ENCODE data around the gene MTUS2. TPM values are rescaled to one million over a fixed set of nuclear protein-coding genes. Genes with fewer than 3 reads are reported as not detected.

Gene MTUS2
- total RNA-seq, 1 experiment from 2014 or later, result 0.10 TPM

- DNase-seq (ENCODE audit: low spot score), result no peak
Observed at GRCh38 chr13:29449726-29450125, 629.6 kb downstream of the MTUS2 start.

GRCh38 chr13:29451976-29452375 lies 631.8 kb downstream of the MTUS2 start:
- no peak for DNase-seq (ENCODE audit: low spot score)

GRCh38 chr13:29452773-29453616 lies 632.9 kb downstream of the MTUS2 start:
- no peak for DNase-seq (ENCODE audit: low spot score)

GRCh38 chr13:29453617-29454011 lies 633.5 kb downstream of the MTUS2 start:
- DNase-seq (ENCODE audit: low spot score), result no peak

GRCh38 chr13:29454931-29455481 lies 634.9 kb downstream of the MTUS2 start:
- peak; percentile 25 for DNase-seq (ENCODE audit: low spot score)

GRCh38 chr13:29456419-29456818 lies 636.3 kb downstream of the MTUS2 start:
- DNase-seq (ENCODE audit: low spot score), result no peak

- DNase-seq (ENCODE audit: low spot score), result peak; percentile 88
Observed at GRCh38 chr13:29457299-29457698, 637.2 kb downstream of the MTUS2 start.

GRCh38 chr13:29458419-29458818 lies 638.3 kb downstream of the MTUS2 start:
- DNase-seq (ENCODE audit: low spot score), result no peak

- DNase-seq (ENCODE audit: low spot score), result no peak
Observed at GRCh38 chr13:29459813-29460355, 639.7 kb downstream of the MTUS2 start.

GRCh38 chr13:29464105-29464679 lies 644.1 kb downstream of the MTUS2 start:
- DNase-seq (ENCODE audit: low spot score), result no peak

- DNase-seq (ENCODE audit: low spot score), result peak; percentile 60
Observed at GRCh38 chr13:29465741-29466293, 645.7 kb downstream of the MTUS2 start.

- no peak for DNase-seq (ENCODE audit: low spot score)
Observed at GRCh38 chr13:29471551-29471950, 651.4 kb downstream of the MTUS2 start.

GRCh38 chr13:29472332-29472961 lies 652.3 kb downstream of the MTUS2 start:
- peak; percentile 48 for DNase-seq (ENCODE audit: low spot score)

- DNase-seq (ENCODE audit: low spot score), result no peak
Observed at GRCh38 chr13:29473166-29473565, 653.0 kb downstream of the MTUS2 start.

- peak; percentile 60 for DNase-seq (ENCODE audit: low spot score)
Observed at GRCh38 chr13:29474991-29475390, 654.9 kb downstream of the MTUS2 start.

GRCh38 chr13:29476046-29476445 lies 655.9 kb downstream of the MTUS2 start:
- no peak for DNase-seq (ENCODE audit: low spot score)

GRCh38 chr13:29479716-29480492 lies 659.8 kb downstream of the MTUS2 start:
- no peak for DNase-seq (ENCODE audit: low spot score)

GRCh38 chr13:29480893-29481525 lies 660.9 kb downstream of the MTUS2 start:
- DNase-seq (ENCODE audit: low spot score), result no peak

GRCh38 chr13:29481603-29482002 lies 661.5 kb downstream of the MTUS2 start:
- DNase-seq (ENCODE audit: low spot score), result no peak

- no peak for DNase-seq (ENCODE audit: low spot score)
Observed at GRCh38 chr13:29482504-29482903, 662.4 kb downstream of the MTUS2 start.

GRCh38 chr13:29483211-29483610 lies 663.1 kb downstream of the MTUS2 start:
- no peak for DNase-seq (ENCODE audit: low spot score)
